SK-N-MC (cell line): ENCODE data around the gene KCNH1.

ENCODE experiments used
- EZH2 ChIP-seq: fragments of 200-600 bp; sonication (generic); IDR thresholded peaks from one replicate; pipeline ENCODE4 v1.6.1; 2017; ENCODE audit warnings: antibody characterized with exemption
- FOXP2 ChIP-seq: optimal IDR thresholded peaks from 2 replicates; pipeline ENCODE3; 2011; ENCODE audit warnings: mild to moderate bottlenecking, moderate library complexity; ENCODE audit not compliant: insufficient read depth; ENCODE audit errors: extremely low read length, control extremely low read depth
- POLR2AphosphoS5 ChIP-seq: IDR thresholded peaks from 2 replicates; pipeline ENCODE4 v1.6.1; 2012; ENCODE audit warnings: mild to moderate bottlenecking, low read depth, low read length, borderline replicate concordance

- TF ChIP-seq POLR2AphosphoS5 = no peak
- no peak for TF ChIP-seq EZH2
- no peak for TF ChIP-seq FOXP2
These were observed 212.9 kb downstream of the KCNH1 start for GRCh38 chr1:210920716-210921694.
